Measurements from ENCODE around the gene ALDH1A1. TPM values are rescaled to one million over a fixed set of nuclear protein-coding genes. Genes with fewer than 3 reads are reported as not detected.

The ALDH1A1 gene
- polyA plus RNA-seq, 3 donors: 28.6 to 117 (median 105) TPM

DNA sequence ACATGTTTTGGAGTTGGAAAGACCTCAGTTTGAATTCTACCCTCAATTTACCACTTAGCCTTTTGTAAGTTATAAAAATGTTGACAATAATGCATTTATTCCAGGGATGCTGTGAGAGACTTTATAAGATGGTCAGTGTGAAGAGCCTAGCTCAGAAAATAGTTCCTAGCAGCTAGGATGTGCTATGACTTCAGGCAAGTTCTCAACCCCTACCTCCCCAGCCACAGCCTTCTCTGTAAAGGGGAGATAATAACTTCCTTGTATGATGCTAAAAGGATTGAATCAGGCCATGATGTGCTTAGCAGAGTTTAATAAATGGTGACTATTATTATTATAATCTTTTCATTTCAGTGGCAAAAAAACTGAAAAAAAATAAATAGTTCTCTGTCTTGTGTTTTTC, 77.6 kb downstream of the ALDH1A1 start:
- peaks cover 3% of the 10 kb centered on the region for H3K4me1 Mint-ChIP-seq
- Histone ChIP-seq H3K9me3 (replicated peaks in 1 of 2; ENCODE audit: control insufficient read depth in 1 of 2, insufficient read depth in 1 of 2, low read length in 2 of 2) (no peaks in the 10 kb centered on the region), H2AFZ (ENCODE audit: insufficient read depth, low read depth, low read length, poor library complexity, severe bottlenecking) (no peak overlapping the region), H3K27me3 (ENCODE audit: control insufficient read depth in 2 of 2, insufficient read depth in 2 of 2, low read length in 2 of 2) (no peaks in the 10 kb centered on the region), H3K4me3 (replicated peaks in 1 of 3; ENCODE audit: low read depth in 2 of 3, low read length in 3 of 3) (no peak overlapping the region), H3K4me1 (ENCODE audit: control insufficient read depth in 1 of 2, insufficient read depth in 2 of 2, low read length in 2 of 2) (no peaks in the 10 kb centered on the region), H3K79me2 (ENCODE audit: insufficient read depth, low read length) (no peaks in the 10 kb centered on the region), H3K4me2 (replicated peaks; ENCODE audit: extremely low read depth, low read length, poor library complexity, severe bottlenecking) (no peak overlapping the region), H3K27ac (ENCODE audit: low read depth in 1 of 2, low read length in 2 of 2) (no peak overlapping the region), H3K36me3 (replicated peaks in 1 of 2; ENCODE audit: control insufficient read depth in 1 of 2, insufficient read depth in 2 of 2, low read length in 2 of 2) (no peaks in the 10 kb centered on the region), H3K9ac (ENCODE audit: insufficient read depth, low read length, poor library complexity, severe bottlenecking) (no peak overlapping the region), H4K20me1 (ENCODE audit: insufficient read depth, low read length) (no peaks in the 10 kb centered on the region)
- H3K4me3 Mint-ChIP-seq: no peak overlapping the region
- TF ChIP-seq, protein P1, sequence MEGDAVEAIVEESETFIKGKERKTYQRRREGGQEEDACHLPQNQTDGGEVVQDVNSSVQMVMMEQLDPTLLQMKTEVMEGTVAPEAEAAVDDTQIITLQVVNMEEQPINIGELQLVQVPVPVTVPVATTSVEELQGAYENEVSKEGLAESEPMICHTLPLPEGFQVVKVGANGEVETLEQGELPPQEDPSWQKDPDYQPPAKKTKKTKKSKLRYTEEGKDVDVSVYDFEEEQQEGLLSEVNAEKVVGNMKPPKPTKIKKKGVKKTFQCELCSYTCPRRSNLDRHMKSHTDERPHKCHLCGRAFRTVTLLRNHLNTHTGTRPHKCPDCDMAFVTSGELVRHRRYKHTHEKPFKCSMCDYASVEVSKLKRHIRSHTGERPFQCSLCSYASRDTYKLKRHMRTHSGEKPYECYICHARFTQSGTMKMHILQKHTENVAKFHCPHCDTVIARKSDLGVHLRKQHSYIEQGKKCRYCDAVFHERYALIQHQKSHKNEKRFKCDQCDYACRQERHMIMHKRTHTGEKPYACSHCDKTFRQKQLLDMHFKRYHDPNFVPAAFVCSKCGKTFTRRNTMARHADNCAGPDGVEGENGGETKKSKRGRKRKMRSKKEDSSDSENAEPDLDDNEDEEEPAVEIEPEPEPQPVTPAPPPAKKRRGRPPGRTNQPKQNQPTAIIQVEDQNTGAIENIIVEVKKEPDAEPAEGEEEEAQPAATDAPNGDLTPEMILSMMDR (IDR thresholded peaks at IDR 0.05): no peak
- H3K27me3 Mint-ChIP-seq (ENCODE audit: low read depth in 3 of 3): no peaks in the 10 kb centered on the region
- intact Hi-C loops (cut with micrococcal nuclease): no loop called here
- no peak for DNase-seq
- H3K36me3 Mint-ChIP-seq: no peaks in the 10 kb centered on the region
- H3K27ac Mint-ChIP-seq: no peak overlapping the region
- H3K9me3 Mint-ChIP-seq: no peaks in the 10 kb centered on the region

DNA sequence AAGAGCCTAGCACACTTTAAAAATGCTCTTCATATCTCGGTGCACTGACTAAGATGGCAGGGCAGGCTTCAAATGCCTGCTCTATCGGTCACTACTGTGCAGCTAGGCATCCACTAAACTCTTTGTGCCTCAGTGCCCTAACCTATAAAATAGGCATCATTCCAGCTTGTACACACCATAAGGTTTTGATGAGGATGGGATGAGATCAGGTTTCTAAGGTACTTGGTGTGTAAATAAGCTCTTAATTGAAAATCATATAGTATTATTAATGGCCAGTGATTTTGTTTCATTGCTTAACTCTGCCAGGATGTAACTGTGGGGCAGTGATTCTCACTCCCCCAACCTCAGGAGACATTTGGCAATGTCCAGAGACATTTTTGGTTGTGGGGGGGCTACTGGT, 78.5 kb downstream of the ALDH1A1 start:
- Mint-ChIP-seq H3K36me3 (no peaks in the 10 kb centered on the region), H3K4me3 (no peak overlapping the region), H3K4me1 (peaks cover 3% of the 10 kb centered on the region), H3K27ac (no peak overlapping the region), H3K9me3 (no peaks in the 10 kb centered on the region), H3K27me3 (ENCODE audit: low read depth in 3 of 3) (no peaks in the 10 kb centered on the region)
- H3K9me3 ChIP-seq (replicated peaks in 1 of 2; ENCODE audit: control insufficient read depth in 1 of 2, insufficient read depth in 1 of 2, low read length in 2 of 2): no peaks in the 10 kb centered on the region
- TF ChIP-seq, protein P1 (IDR thresholded peaks at IDR 0.05): no peak
- no peaks in the 10 kb centered on the region for H3K36me3 ChIP-seq (replicated peaks in 1 of 2; ENCODE audit: control insufficient read depth in 1 of 2, insufficient read depth in 2 of 2, low read length in 2 of 2)
- no peak overlapping the region for H2AFZ ChIP-seq (ENCODE audit: insufficient read depth, low read depth, low read length, poor library complexity, severe bottlenecking)
- no peaks in the 10 kb centered on the region for H3K27me3 ChIP-seq (ENCODE audit: control insufficient read depth in 2 of 2, insufficient read depth in 2 of 2, low read length in 2 of 2)
- intact Hi-C loops (cut with micrococcal nuclease): no loop called here
- no peak overlapping the region for H3K9ac ChIP-seq (ENCODE audit: insufficient read depth, low read length, poor library complexity, severe bottlenecking)
- no peak overlapping the region for H3K4me3 ChIP-seq (replicated peaks in 1 of 3; ENCODE audit: low read depth in 2 of 3, low read length in 3 of 3)
- H3K27ac ChIP-seq (ENCODE audit: low read depth in 1 of 2, low read length in 2 of 2): no peak overlapping the region
- WGBS (ENCODE audit: insufficient coverage): no CpG with 5 or more reads among the region's 2 CpGs
- H4K20me1 ChIP-seq (ENCODE audit: insufficient read depth, low read length): no peaks in the 10 kb centered on the region
- no peak overlapping the region for H3K4me2 ChIP-seq (replicated peaks; ENCODE audit: extremely low read depth, low read length, poor library complexity, severe bottlenecking)
- no peaks in the 10 kb centered on the region for H3K79me2 ChIP-seq (ENCODE audit: insufficient read depth, low read length)
- no peak for DNase-seq
- no peaks in the 10 kb centered on the region for H3K4me1 ChIP-seq (ENCODE audit: control insufficient read depth in 1 of 2, insufficient read depth in 2 of 2, low read length in 2 of 2)

Measured in CD14-positive monocyte (primary cell).